Activated CD4-positive, alpha-beta T cell treated with anti-CD3 and anti-CD28 coated beads, Interleukin-2, amount 50 U/mL, for 48 hours (primary cell): ENCODE results near the gene RIC1.
"Not testable (repeated sequence)": the region's sequence is repeated elsewhere in the genome, so short reads cannot be mapped to it uniquely, and the experiment has no call there.

ENCODE experiments used
- DNase-seq, 2 experiments: peaks; one replicate each; pipeline ENCODE4 v3.0.0-alpha.2; 2020

The RIC1 gene

GRCh38 chr9:5789489-5789888 lies 160.6 kb downstream of the RIC1 start:
- no peak for DNase-seq

DNA sequence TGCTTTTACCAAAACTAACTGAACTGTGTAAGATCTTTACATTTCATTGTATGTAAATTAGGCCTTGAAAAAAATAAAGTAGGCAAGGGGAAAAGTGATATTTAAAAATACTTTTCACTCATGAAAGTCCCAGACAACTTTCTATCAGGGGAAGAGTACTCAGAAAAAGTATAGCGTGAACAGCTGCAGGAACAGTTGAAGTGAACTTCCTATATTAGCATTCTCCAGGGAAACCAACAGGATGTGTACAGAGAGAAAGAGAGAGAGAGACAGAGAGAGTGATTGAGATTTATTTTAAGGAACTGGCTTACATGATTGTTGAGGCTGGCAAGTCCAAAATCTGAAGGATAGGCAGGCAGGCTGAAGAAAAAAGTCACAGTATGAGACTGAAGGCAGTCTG lies 162.0 kb downstream of the RIC1 start:
- no peak for DNase-seq

- no peak for DNase-seq
Measured at GRCh38 chr9:5791870-5792269, 163.0 kb downstream of the RIC1 start.

DNA sequence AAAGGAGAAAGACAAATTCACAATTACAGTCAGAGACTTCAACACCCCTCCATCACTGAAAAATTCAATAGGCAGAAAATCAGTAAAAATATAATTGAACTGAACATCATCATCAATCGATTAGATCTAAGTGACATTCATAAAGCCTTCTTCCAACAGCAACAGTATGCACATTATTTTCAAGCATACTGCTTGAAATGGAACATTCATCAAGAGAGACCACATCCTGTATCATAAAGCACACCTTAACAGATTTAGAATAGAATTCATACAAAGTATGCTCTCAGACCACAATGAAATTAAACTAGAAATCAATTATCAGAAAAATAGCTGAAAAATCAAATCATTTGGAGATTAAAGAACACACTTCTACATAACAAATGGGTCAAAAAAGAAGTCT lies 164.9 kb downstream of the RIC1 start:
- DNase-seq = no peak

GRCh38 chr9:5796298-5796697 lies 167.4 kb downstream of the RIC1 start:
- DNase-seq = no peak

- DNase-seq = no peak
Measured at GRCh38 chr9:5798581-5798980, 169.7 kb downstream of the RIC1 start.

GRCh38 chr9:5799314-5799713 lies 170.4 kb downstream of the RIC1 start:
- DNase-seq = no peak

GRCh38 chr9:5800378-5800777 lies 171.5 kb downstream of the RIC1 start:
- DNase-seq = not testable (repeated sequence)

GRCh38 chr9:5800969-5801738 lies 172.2 kb downstream of the RIC1 start:
- no peak for DNase-seq

- DNase-seq = no peak
Measured at GRCh38 chr9:5801739-5802113, 172.8 kb downstream of the RIC1 start.

DNA sequence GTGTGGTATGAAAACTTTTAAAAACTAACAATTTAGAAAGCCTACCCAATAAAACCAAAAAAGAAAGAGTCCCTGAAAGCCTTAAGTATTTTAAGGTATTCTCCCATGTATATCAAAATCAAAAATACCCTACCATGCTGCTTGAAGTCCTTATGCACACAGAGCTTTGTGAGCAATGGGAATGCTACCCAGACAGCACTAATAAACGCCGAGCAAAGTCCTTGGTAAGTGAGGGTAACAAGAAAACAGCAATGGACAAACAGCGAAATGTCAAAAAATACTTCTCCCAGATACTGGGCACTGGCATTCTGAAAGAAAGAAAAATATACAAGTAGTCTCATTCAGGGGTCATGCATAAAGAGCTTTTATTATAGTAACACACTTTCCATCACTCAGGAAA lies 176.6 kb downstream of the RIC1 start:
- no peak for DNase-seq

DNA sequence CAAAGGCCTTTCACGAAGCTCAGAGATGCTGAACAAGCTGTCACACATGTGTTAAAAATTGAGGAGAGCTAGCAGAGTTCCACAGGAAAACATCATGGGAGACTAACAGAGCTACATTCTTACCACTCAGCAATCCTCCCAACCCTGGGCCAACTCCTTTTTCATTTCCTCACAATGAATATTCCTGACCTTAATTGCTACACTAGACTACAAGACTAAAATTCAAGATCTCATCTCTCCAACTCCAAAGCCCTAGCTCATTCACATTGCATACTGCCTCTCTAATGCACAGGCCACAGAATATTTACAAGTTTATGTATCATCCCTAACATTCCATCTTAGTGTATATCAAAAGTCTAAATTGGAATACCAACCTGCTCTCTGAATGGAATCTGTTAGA lies 182.8 kb downstream of the RIC1 start:
- DNase-seq = no peak

- DNase-seq = no peak
Measured at GRCh38 chr9:5813824-5814223, 184.9 kb downstream of the RIC1 start.

- no peak for DNase-seq
Measured at GRCh38 chr9:5815461-5815860, 186.6 kb downstream of the RIC1 start.

- no peak for DNase-seq
Measured at GRCh38 chr9:5817862-5818261, 189.0 kb downstream of the RIC1 start.

DNA sequence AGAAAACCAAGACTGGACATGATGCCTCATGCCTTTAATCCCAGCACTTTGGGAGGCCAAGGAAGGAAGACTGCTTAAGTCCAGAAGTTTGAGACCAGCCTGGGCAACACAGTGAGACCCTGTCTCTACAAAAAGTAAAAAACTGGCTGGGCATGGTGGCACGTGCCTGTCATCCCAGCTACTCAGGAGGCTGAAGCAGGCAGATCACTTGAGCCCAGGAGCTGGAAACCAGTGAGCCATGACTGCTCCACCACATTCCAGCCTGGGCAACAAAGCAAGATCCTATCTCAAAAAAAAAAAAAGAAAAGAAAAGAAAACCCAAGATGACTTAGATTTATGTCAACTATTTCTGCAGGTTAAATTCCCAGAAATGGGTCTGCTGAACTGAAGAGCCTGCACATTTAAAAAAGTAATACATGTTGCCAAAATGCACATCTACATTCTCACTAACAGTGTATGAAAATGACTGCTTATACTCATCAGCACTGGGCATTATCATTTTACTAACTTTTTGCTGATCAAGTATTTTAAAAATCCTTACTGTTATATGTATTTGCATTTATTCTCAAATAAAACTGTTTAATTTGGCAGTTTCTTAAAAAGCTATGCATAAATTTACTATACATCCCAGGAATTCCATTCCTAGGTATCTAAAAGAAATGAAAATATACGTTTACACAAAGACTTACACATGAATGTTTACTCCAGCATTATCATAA lies 189.7 kb downstream of the RIC1 start:
- DNase-seq = no peak

DNA sequence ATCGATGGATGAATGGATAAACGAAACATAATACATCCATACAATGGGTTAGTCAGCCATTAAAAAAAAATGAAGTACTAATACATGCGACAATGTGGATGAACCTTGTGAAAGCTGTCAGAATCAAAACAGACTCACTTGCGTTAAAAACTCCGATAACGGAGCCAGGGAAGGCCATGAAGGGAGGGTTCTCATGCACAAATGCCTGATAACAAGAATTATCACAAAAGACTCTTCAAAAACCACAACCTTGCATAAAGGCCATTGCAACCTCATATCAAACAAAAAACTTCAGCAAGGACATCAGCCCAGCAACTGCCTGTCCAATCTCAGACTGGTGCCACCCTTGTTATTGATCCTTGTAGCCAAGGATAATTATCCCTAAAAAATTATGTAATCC lies 190.3 kb downstream of the RIC1 start:
- DNase-seq = no peak

DNA sequence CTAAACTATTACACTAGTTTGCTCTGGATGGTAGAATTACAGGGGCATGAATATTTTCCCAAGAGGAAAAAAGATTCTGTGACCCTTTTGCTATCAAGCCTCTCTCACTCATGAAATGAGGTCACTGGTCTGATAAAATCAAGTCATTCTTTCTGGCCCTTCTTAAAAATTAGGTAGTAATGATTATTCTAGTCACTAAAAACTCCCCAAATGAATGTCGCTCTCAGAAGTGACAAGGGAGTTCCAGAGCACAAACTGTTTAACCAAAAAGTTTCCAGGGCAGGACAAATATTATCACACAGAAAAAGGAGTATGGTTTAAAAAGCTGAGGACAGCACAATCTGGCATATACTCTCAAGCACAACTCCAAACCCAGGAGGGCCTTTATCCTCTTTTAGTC lies 191.5 kb downstream of the RIC1 start:
- no peak for DNase-seq

DNA sequence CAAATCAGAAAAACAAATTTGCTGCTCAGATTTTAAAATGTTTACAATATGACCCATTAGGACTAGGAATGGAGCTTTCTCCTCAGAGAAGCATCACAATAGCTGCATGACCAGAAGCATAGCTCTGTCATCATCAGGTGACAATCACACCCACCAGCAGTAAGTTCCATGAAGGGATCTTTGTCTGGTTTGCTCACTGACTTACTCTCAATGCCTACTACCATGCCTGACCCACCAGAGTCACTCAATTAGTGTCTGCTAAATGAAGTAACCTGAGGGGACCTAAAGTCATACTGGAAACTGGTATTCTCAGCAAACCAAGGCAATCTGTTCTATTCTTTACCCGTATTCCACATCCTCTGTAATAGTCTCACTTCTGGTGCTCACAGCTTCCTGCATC lies 196.3 kb downstream of the RIC1 start:
- DNase-seq = no peak
